MM.1S (cell line): ENCODE measurements around the gene NOP10.

Source experiments
- EZH2 ChIP-seq: fragments of 300-600 bp; sonication (generic); optimal IDR thresholded peaks from 2 replicates; pipeline ENCODE3; 2017; ENCODE audit warnings: low read depth, mild to moderate bottlenecking, antibody characterized with exemption, low read length, mixed read lengths
- TF ChIP-seq, protein P1 (sequence below): fragments of 300-600 bp; sonication (generic); IDR thresholded peaks from 2 replicates; pipeline ENCODE4 v1.5.1; 2016; ENCODE audit warnings: antibody characterized with exemption, low read length, mixed read lengths

DNA sequence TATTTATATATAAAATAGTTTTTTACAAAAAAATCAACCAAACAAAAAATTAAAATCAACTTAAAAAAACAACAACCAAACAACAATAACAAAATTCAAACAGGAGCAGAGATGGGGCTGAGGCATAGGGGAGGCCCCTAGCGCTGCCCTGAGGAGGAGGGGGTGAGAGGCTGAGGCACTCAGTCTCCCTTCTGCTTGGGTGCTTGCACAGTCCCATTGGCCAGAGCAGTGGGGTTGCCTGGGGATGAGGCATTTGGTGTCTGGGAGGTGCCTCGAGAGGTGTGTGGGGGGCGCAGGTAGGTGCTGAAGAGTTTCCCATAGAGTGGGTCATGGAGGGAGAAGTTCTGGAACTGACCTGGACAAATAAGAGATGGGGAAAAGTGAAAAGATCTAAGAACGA lies 16.0 kb upstream of the NOP10 start:
- TF ChIP-seq, protein P1, sequence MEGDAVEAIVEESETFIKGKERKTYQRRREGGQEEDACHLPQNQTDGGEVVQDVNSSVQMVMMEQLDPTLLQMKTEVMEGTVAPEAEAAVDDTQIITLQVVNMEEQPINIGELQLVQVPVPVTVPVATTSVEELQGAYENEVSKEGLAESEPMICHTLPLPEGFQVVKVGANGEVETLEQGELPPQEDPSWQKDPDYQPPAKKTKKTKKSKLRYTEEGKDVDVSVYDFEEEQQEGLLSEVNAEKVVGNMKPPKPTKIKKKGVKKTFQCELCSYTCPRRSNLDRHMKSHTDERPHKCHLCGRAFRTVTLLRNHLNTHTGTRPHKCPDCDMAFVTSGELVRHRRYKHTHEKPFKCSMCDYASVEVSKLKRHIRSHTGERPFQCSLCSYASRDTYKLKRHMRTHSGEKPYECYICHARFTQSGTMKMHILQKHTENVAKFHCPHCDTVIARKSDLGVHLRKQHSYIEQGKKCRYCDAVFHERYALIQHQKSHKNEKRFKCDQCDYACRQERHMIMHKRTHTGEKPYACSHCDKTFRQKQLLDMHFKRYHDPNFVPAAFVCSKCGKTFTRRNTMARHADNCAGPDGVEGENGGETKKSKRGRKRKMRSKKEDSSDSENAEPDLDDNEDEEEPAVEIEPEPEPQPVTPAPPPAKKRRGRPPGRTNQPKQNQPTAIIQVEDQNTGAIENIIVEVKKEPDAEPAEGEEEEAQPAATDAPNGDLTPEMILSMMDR = no peak
- no peak for TF ChIP-seq EZH2
